H9 (cell line): Measurements from ENCODE around the gene EVI2A. TPM values are rescaled to one million over a fixed set of nuclear protein-coding genes. Genes with fewer than 3 reads are reported as not detected.

Source experiments
- DNase-seq: peaks from one replicate; pipeline ENCODE4 v3.0.0-alpha.2; 2017
- H2AFZ ChIP-seq: one replicate; pipeline ENCODE4 v1.6.1; 2013; ENCODE audit warnings: mild to moderate bottlenecking, low read length, control low read depth, moderate library complexity
- H2AK5ac ChIP-seq: 2 replicates; pipeline ENCODE4 v1.6.1; 2013; ENCODE audit warnings: low read length, control low read depth, mixed read lengths; ENCODE audit not compliant: insufficient read length
- H2BK120ac ChIP-seq: one replicate; pipeline ENCODE4 v1.6.1; 2013; ENCODE audit warnings: low read depth, mild to moderate bottlenecking, low read length, control low read depth, inconsistent platforms; ENCODE audit not compliant: poor library complexity, severe bottlenecking
- H2BK12ac ChIP-seq: 2 replicates; pipeline ENCODE4 v1.6.1; 2013; ENCODE audit warnings: low read length, control low read depth, mixed read lengths, low read depth; ENCODE audit not compliant: insufficient read length
- H2BK15ac ChIP-seq: 2 replicates; pipeline ENCODE4 v1.6.1; 2013; ENCODE audit warnings: low read depth, low read length, control low read depth
- H2BK20ac ChIP-seq: one replicate; pipeline ENCODE4 v1.6.1; 2013; ENCODE audit warnings: low read depth, mild to moderate bottlenecking, low read length, control low read depth, inconsistent platforms; ENCODE audit not compliant: poor library complexity, severe bottlenecking
- H2BK5ac ChIP-seq: 2 replicates; pipeline ENCODE4 v1.6.1; 2013; ENCODE audit warnings: low read length, control low read depth, mixed read lengths; ENCODE audit not compliant: insufficient read length
- H3K14ac ChIP-seq: 2 replicates; pipeline ENCODE4 v1.6.1; 2013; ENCODE audit warnings: low read length, control low read depth; ENCODE audit not compliant: insufficient read depth
- H3K18ac ChIP-seq: 2 replicates; pipeline ENCODE4 v1.6.1; 2013; ENCODE audit warnings: low read depth, mild to moderate bottlenecking, mixed read lengths, low read length, control low read depth; ENCODE audit not compliant: insufficient read length
- H3K23ac ChIP-seq: 2 replicates; pipeline ENCODE4 v1.6.1; 2013; ENCODE audit warnings: low read length, control low read depth, mixed read lengths, low read depth; ENCODE audit not compliant: insufficient read length
- H3K23me2 ChIP-seq: 2 replicates; pipeline ENCODE4 v1.6.1; 2013; ENCODE audit warnings: low read depth, mild to moderate bottlenecking, mixed read lengths, low read length, control low read depth; ENCODE audit not compliant: insufficient read length, poor library complexity, severe bottlenecking
- H3K27ac ChIP-seq: 2 replicates; pipeline ENCODE4 v1.5.1; 2013; ENCODE audit warnings: low read length, control low read depth, mixed read lengths, low read depth; ENCODE audit not compliant: insufficient read length
- H3K27me3 ChIP-seq: 2 replicates; pipeline ENCODE4 v1.6.1; 2013; ENCODE audit warnings: low read length, control low read depth, inconsistent platforms; ENCODE audit not compliant: insufficient read depth
- H3K4ac ChIP-seq: 2 replicates; pipeline ENCODE4 v1.6.1; 2013; ENCODE audit warnings: low read depth, mild to moderate bottlenecking, control low read depth, inconsistent platforms, low read length, moderate library complexity
- H3K4me1 ChIP-seq: 2 replicates; pipeline ENCODE4 v1.6.1; 2013; ENCODE audit warnings: low read length, control low read depth, inconsistent platforms; ENCODE audit not compliant: insufficient read depth
- H3K4me2 ChIP-seq: 2 replicates; pipeline ENCODE4 v1.6.1; 2013; ENCODE audit warnings: low read length, control low read depth, mixed read lengths; ENCODE audit not compliant: insufficient read length, insufficient read depth
- H3K56ac ChIP-seq: 2 replicates; pipeline ENCODE4 v1.6.1; 2013; ENCODE audit warnings: low read depth, mild to moderate bottlenecking, mixed read lengths, low read length, control low read depth; ENCODE audit not compliant: insufficient read length
- H3K79me1 ChIP-seq: 2 replicates; pipeline ENCODE4 v1.6.1; 2013; ENCODE audit warnings: low read depth, mild to moderate bottlenecking, moderate library complexity, low read length, control low read depth, inconsistent platforms; ENCODE audit not compliant: insufficient read depth, poor library complexity, severe bottlenecking
- H3K79me2 ChIP-seq: 2 replicates; pipeline ENCODE4 v1.6.1; 2013; ENCODE audit warnings: low read length, control low read depth, inconsistent platforms; ENCODE audit not compliant: insufficient read depth
- H3K9ac ChIP-seq: 2 replicates; pipeline ENCODE4 v1.6.1; 2013; ENCODE audit warnings: low read length, control low read depth, mixed read lengths; ENCODE audit not compliant: insufficient read length; ENCODE audit errors: extremely low read depth
- H3K9me3 ChIP-seq: one replicate; pipeline ENCODE4 v1.6.1; 2013; ENCODE audit warnings: low read depth, low read length, inconsistent platforms; ENCODE audit not compliant: control insufficient read depth
- H3T11ph ChIP-seq: one replicate; pipeline ENCODE4 v1.6.1; 2013; ENCODE audit warnings: mild to moderate bottlenecking, low read length, control low read depth, inconsistent platforms
- H4K20me1 ChIP-seq: one replicate; pipeline ENCODE4 v1.6.1; 2013; ENCODE audit not compliant: control insufficient read depth, insufficient read length, insufficient read depth
- H4K5ac ChIP-seq: 2 replicates; pipeline ENCODE4 v1.6.1; 2013; ENCODE audit warnings: low read depth, mild to moderate bottlenecking, mixed read lengths, low read length, control low read depth; ENCODE audit not compliant: insufficient read length
- H4K8ac ChIP-seq: replicated peaks from 2 replicates; pipeline ENCODE4 v1.6.1; 2013; ENCODE audit warnings: low read length, control low read depth, mixed read lengths, low read depth; ENCODE audit not compliant: insufficient read length
- H4K91ac ChIP-seq: 2 replicates; pipeline ENCODE4 v1.6.1; 2013; ENCODE audit warnings: low read depth, mild to moderate bottlenecking, moderate library complexity, mixed read lengths, low read length, control low read depth; ENCODE audit not compliant: insufficient read length
- H3K27ac Mint-ChIP-seq, 3 experiments: 2 replicates in 2 of 3; 3 replicates in 1 of 3; pipeline ENCODE4 v1.8.0; 2020 to 2021; ENCODE audit warnings: mixed read lengths in 3 of 3, mild to moderate bottlenecking in 1 of 3, moderate library complexity in 1 of 3
- H3K27me3 Mint-ChIP-seq: 2 replicates; pipeline ENCODE4 v1.8.0; 2021; ENCODE audit warnings: low read depth, mild to moderate bottlenecking, moderate library complexity, mixed read lengths
- H3K36me3 Mint-ChIP-seq, 3 experiments: 2 replicates in 2 of 3; 3 replicates in 1 of 3; pipeline ENCODE4 v1.8.0; 2020 to 2021; ENCODE audit warnings: low read depth in 3 of 3, mixed read lengths in 3 of 3; ENCODE audit not compliant: insufficient read depth in 1 of 3
- H3K4me1 Mint-ChIP-seq, 2 experiments: 2 replicates each; pipeline ENCODE4 v1.8.0; 2020; ENCODE audit warnings: mixed read lengths in 2 of 2
- H3K4me3 Mint-ChIP-seq, 2 experiments: 2 replicates in 1 of 2; 3 replicates in 1 of 2; pipeline ENCODE4 v1.8.0; 2020 to 2021; ENCODE audit warnings: mild to moderate bottlenecking in 2 of 2, mixed read lengths in 2 of 2, moderate library complexity in 1 of 2
- H3K9me3 Mint-ChIP-seq, 2 experiments: 2 replicates in 1 of 2; 3 replicates in 1 of 2; pipeline ENCODE4 v1.8.0; 2020; ENCODE audit warnings: mild to moderate bottlenecking in 2 of 2, mixed read lengths in 2 of 2, moderate library complexity in 1 of 2
- WGBS: extraction: QIAGEN DNeasy Blood & Tissue Kit; methylation state at CpG from one replicate; pipeline ENCODE4 v1.1.7; 2013; ENCODE audit warnings: missing lambda C conversion rate, low lambda C conversion rate, mixed read lengths; ENCODE audit not compliant: insufficient read length; ENCODE audit errors: extremely low coverage; 5-methylcytosine and 5-hydroxymethylcytosine counted together
- total RNA-seq: library from RNA; stranded (reverse); gene quantifications from 2 replicates; pipeline ENCODE4 v1.2.1, GENCODE V29; 2021
- TF ChIP-seq, protein P1 (sequence below): fragments of 200-600 bp; sonication (generic); conservative IDR thresholded peaks from 3 replicates; pipeline ENCODE4 v1.8.0; 2021; ENCODE audit warnings: antibody characterized with exemption, mild to moderate bottlenecking

The EVI2A gene
- total RNA-seq, 1 experiment from 2014 or later = not detected

GRCh38 chr17:31366088-31366487 is 44.7 kb upstream of the EVI2A start:
- Histone ChIP-seq H2AK5ac (no peak overlapping the region), H3K79me1 (no peaks in the 10 kb centered on the region), H3K23me2 (no peaks in the 10 kb centered on the region), H3K79me2 (no peaks in the 10 kb centered on the region), H2AFZ (no peak overlapping the region), H3K4me1 (no peaks in the 10 kb centered on the region), H3K27me3 (no peaks in the 10 kb centered on the region), H4K91ac (no peak overlapping the region), H3K14ac (no peak overlapping the region), H2BK120ac (no peak overlapping the region), H2BK20ac (no peak overlapping the region), H3K23ac (no peak overlapping the region), H3K18ac (no peak overlapping the region), H4K8ac (no peak overlapping the region), H4K5ac (no peak overlapping the region), H3K27ac (no peak overlapping the region), H4K20me1 (no peaks in the 10 kb centered on the region), H3K56ac (no peak overlapping the region), H3K9ac (no peak overlapping the region), H3K4ac (no peak overlapping the region), H3K9me3 (no peaks in the 10 kb centered on the region), H3T11ph (no peak overlapping the region), H3K4me2 (no peak overlapping the region), H2BK12ac (no peak overlapping the region), H2BK5ac (no peak overlapping the region), H2BK15ac (no peak overlapping the region)
- peaks cover under 1 to 11% of the 10 kb centered on the region in 2 experiments; a peak in 2 of 4 replicates for H3K4me1 Mint-ChIP-seq
- no peaks in the 10 kb centered on the region for H3K9me3 Mint-ChIP-seq
- no CpG with 5 or more reads among the region's 4 CpGs for WGBS
- no peak overlapping the region for H3K27ac Mint-ChIP-seq
- H3K36me3 Mint-ChIP-seq = peaks cover under 1 to 18% (median 10%) of the 10 kb centered on the region in 3 experiments; a peak in 5 of 7 replicates
- TF ChIP-seq, protein P1, sequence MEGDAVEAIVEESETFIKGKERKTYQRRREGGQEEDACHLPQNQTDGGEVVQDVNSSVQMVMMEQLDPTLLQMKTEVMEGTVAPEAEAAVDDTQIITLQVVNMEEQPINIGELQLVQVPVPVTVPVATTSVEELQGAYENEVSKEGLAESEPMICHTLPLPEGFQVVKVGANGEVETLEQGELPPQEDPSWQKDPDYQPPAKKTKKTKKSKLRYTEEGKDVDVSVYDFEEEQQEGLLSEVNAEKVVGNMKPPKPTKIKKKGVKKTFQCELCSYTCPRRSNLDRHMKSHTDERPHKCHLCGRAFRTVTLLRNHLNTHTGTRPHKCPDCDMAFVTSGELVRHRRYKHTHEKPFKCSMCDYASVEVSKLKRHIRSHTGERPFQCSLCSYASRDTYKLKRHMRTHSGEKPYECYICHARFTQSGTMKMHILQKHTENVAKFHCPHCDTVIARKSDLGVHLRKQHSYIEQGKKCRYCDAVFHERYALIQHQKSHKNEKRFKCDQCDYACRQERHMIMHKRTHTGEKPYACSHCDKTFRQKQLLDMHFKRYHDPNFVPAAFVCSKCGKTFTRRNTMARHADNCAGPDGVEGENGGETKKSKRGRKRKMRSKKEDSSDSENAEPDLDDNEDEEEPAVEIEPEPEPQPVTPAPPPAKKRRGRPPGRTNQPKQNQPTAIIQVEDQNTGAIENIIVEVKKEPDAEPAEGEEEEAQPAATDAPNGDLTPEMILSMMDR = no peak
- H3K27me3 Mint-ChIP-seq = no peaks in the 10 kb centered on the region
- no peak for DNase-seq
- no peak overlapping the region for H3K4me3 Mint-ChIP-seq
